ENCODE measurements around the gene COLEC12. TPM values are rescaled to one million over a fixed set of nuclear protein-coding genes. Genes with fewer than 3 reads are reported as not detected.

COLEC12 gene
- total RNA-seq, 1 experiment from 2014 or later, result not detected

DNA sequence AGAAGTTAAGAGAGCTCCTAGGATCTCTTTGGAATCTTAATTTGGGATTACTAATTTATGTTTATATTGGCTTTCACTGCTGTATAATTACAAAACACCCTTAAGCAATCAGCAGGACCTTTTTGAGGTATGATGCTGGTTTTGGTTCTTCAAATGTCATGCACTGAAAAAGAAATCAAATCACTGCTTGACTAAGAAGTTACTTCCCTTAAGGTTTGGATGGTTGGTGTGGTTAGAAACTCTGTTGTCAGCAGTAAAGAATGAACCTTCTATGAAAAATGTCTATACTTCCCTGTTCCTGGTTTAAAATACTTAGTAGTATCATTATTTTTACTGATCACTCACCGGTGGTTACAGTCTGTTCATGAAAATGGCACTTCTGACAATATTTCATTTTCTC lies 5.5 kb downstream of the COLEC12 start:
- Histone ChIP-seq H3K4me1 (replicated peaks; ENCODE audit: insufficient read depth) (no peaks in the 10 kb centered on the region), H3K27ac (no peak overlapping the region), H3K4me3 (no peak overlapping the region), H3K9me3 (ENCODE audit: insufficient read depth, low read depth) (no peaks in the 10 kb centered on the region), H3K36me3 (ENCODE audit: low read depth) (no peaks in the 10 kb centered on the region), H4K20me1 (ENCODE audit: insufficient read depth) (no peaks in the 10 kb centered on the region), H3K27me3 (ENCODE audit: insufficient read depth, low read depth) (peaks cover 7% of the 10 kb centered on the region; the same call in 1 of the 2 replicates), H2AFZ (no peak overlapping the region), H3F3A (ENCODE audit: insufficient read depth, low read depth) (no peaks in the 10 kb centered on the region), H3K4me2 (no peak overlapping the region), H3K9me2 (ENCODE audit: insufficient read depth) (no peaks in the 10 kb centered on the region), H3K79me2 (ENCODE audit: low read depth) (no peaks in the 10 kb centered on the region)
- DNase-seq, result no peak
- CTCF ChIA-PET, result no interaction called here
- intact Hi-C loops (cut with micrococcal nuclease; ENCODE audit: unreplicated experiment), result no loop called here
- TF ChIP-seq, protein P1, sequence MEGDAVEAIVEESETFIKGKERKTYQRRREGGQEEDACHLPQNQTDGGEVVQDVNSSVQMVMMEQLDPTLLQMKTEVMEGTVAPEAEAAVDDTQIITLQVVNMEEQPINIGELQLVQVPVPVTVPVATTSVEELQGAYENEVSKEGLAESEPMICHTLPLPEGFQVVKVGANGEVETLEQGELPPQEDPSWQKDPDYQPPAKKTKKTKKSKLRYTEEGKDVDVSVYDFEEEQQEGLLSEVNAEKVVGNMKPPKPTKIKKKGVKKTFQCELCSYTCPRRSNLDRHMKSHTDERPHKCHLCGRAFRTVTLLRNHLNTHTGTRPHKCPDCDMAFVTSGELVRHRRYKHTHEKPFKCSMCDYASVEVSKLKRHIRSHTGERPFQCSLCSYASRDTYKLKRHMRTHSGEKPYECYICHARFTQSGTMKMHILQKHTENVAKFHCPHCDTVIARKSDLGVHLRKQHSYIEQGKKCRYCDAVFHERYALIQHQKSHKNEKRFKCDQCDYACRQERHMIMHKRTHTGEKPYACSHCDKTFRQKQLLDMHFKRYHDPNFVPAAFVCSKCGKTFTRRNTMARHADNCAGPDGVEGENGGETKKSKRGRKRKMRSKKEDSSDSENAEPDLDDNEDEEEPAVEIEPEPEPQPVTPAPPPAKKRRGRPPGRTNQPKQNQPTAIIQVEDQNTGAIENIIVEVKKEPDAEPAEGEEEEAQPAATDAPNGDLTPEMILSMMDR (conservative IDR thresholded peaks at IDR 0.05), result no peak
- TF ChIP-seq EZH2 (IDR thresholded peaks at IDR 0.05; ENCODE audit: low read depth), result no peak
- POLR2A ChIA-PET (ENCODE audit: unreplicated experiment), result no interaction called here
- no TSS peak for BruUV-seq (replicated peaks)

DNA sequence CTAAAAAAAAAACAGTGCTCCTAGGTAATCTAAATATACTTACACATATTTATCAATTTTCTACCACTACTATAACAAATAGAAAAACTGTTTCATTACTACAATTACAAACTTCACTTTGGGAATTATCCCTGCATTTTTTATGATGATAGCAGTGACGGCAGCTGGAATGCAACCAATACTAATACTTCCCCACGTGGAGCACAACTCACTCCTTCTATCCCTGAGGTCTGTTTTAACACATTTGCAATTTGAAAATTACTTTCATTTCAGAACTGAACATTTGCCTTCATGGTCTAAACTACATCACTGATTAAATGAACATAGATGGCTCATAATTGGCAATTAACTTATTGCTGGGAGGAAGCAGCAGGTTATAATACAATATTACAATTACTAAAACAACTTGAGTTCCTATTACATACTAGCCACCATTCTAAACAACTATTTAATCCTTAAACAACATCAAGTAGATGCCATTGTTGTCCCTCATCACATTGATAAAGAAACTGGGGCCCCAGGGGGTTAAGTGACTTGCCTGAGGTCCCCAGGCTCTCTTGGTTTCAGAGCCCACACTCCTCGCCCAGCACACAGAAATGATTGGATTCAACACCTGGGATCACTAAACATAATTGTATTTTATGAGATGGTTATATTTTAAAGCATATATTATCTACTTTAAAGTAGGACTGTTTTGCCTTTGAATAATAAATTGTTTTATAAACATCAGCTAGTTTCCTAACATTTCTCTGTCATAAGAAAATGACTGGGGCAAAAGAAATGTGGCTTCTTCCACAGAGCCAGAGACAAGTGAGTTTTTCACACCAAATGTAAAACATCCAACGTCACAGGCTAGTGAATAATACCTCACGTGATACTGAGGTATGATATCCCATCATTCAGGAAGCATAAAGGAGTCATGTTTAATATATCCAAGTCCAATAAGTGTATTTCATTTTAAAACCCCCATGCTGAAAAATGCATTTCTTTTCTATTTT lies 6.2 kb downstream of the COLEC12 start:
- TF ChIP-seq, protein P1 (conservative IDR thresholded peaks at IDR 0.05), result no peak
- no peak for TF ChIP-seq EZH2 (IDR thresholded peaks at IDR 0.05; ENCODE audit: low read depth)
- Histone ChIP-seq H3F3A (ENCODE audit: insufficient read depth, low read depth) (no peaks in the 10 kb centered on the region), H2AFZ (no peak overlapping the region), H3K4me1 (replicated peaks; ENCODE audit: insufficient read depth) (no peaks in the 10 kb centered on the region), H3K9me3 (ENCODE audit: insufficient read depth, low read depth) (no peaks in the 10 kb centered on the region), H3K9me2 (ENCODE audit: insufficient read depth) (no peaks in the 10 kb centered on the region), H3K36me3 (ENCODE audit: low read depth) (no peaks in the 10 kb centered on the region), H4K20me1 (ENCODE audit: insufficient read depth) (no peaks in the 10 kb centered on the region), H3K27ac (no peak overlapping the region), H3K4me3 (no peak overlapping the region), H3K79me2 (ENCODE audit: low read depth) (no peaks in the 10 kb centered on the region), H3K4me2 (no peak overlapping the region), H3K27me3 (ENCODE audit: insufficient read depth, low read depth) (peaks cover 7% of the 10 kb centered on the region; the same call in 1 of the 2 replicates)
- POLR2A ChIA-PET (ENCODE audit: unreplicated experiment), result no interaction called here
- BruUV-seq (replicated peaks), result no TSS peak
- no peak for DNase-seq
- CTCF ChIA-PET, result no interaction called here
- intact Hi-C loops (cut with micrococcal nuclease; ENCODE audit: unreplicated experiment), result no loop called here

DNA sequence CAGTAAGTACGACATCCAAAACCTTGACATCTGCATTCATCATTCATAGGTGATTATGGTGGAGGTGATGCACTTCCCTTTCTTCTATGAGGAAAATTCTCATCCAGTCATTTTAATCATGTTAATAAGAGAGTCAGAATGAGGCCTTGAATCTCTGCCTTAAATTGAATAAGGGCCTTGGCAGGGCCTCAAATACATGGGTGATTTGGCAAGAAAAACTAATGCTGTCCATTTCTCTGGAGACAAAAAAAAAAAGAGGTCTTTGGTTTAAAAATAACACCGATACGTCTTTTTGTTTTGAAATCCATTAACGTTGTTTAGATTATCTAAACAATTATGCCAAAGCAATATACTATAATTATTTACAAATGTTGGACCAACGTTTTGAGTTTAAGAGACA lies 8.1 kb downstream of the COLEC12 start:
- Histone ChIP-seq H2AFZ (no peak overlapping the region), H3K4me3 (no peak overlapping the region), H3K9me2 (ENCODE audit: insufficient read depth) (no peaks in the 10 kb centered on the region), H4K20me1 (ENCODE audit: insufficient read depth) (no peaks in the 10 kb centered on the region), H3F3A (ENCODE audit: insufficient read depth, low read depth) (no peaks in the 10 kb centered on the region), H3K36me3 (ENCODE audit: low read depth) (no peaks in the 10 kb centered on the region), H3K27ac (no peak overlapping the region), H3K27me3 (ENCODE audit: insufficient read depth, low read depth) (peaks cover 7% of the 10 kb centered on the region; the same call in 1 of the 2 replicates), H3K79me2 (ENCODE audit: low read depth) (no peaks in the 10 kb centered on the region), H3K9me3 (ENCODE audit: insufficient read depth, low read depth) (no peaks in the 10 kb centered on the region), H3K4me2 (no peak overlapping the region), H3K4me1 (replicated peaks; ENCODE audit: insufficient read depth) (no peaks in the 10 kb centered on the region)
- no TSS peak for BruUV-seq (replicated peaks)
- ChIA-PET CTCF (no interaction called here), POLR2A (ENCODE audit: unreplicated experiment) (no interaction called here)
- TF ChIP-seq, protein P1 (conservative IDR thresholded peaks at IDR 0.05), result no peak
- TF ChIP-seq EZH2 (IDR thresholded peaks at IDR 0.05; ENCODE audit: low read depth), result no peak
- DNase-seq, result no peak
- intact Hi-C loops (cut with micrococcal nuclease; ENCODE audit: unreplicated experiment), result no loop called here
